Prostate gland (tissue), 2 donors: ENCODE measurements around the gene ARHGAP35.

Experiments used
- CTCF ChIP-seq, 4 experiments: fragments of 200-600 bp in 2 of 4; fragments of 450-650 bp in 2 of 4; sonication (generic) in 2 of 4; IDR thresholded peaks; 1 replicate in 3 of 4; 2 replicates in 1 of 4; pipeline ENCODE4 v1.5.1; 2016 to 2019; ENCODE audit warnings: antibody characterized with exemption in 4 of 4, mild to moderate bottlenecking in 2 of 4, moderate library complexity in 2 of 4
- POLR2AphosphoS5 ChIP-seq: sonication (generic); formaldehyde crosslinking; IDR thresholded peaks from one replicate; pipeline ENCODE4 v1.6.1; 2017; ENCODE audit warnings: antibody characterized with exemption

- no peak for TF ChIP-seq CTCF (IDR thresholded peaks at IDR 0.05)
- TF ChIP-seq POLR2AphosphoS5 = no peak
Measured at GRCh38 chr19:46896076-46896794, 35.4 kb downstream of the ARHGAP35 start.
